GM18520 (cell line): ENCODE measurements around the gene LIMS1.
"Not testable (repeated sequence)": the region's sequence is repeated elsewhere in the genome, so short reads cannot be mapped to it uniquely, and the experiment has no call there.

Experiments
- ATAC-seq: cut with Tn5 transposase; IDR thresholded peaks from one replicate; pipeline ENCODE4 v1.9.1; 2021; ENCODE audit not compliant: unreplicated experiment

LIMS1 gene

DNA sequence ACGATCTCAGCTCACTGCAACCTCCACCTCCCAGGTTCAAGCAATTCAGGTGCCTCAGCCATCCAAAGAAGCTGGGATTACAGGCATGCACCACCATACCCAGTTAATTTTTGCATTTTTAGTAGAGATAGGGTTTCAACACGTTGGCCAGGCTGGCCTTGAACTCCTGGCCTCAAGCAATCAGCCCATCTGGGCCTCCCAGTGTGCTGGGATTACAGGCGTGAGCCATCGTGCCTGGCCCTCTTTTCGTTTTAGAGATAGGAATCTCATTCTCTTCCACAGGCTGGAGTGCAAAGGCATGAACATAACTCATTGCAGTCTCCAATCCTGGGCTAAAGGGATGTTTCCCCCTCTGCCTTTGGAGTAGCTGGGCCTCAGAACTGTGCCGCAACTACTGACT lies 182.7 kb downstream of the LIMS1 start:
- not testable (repeated sequence) for ATAC-seq

DNA sequence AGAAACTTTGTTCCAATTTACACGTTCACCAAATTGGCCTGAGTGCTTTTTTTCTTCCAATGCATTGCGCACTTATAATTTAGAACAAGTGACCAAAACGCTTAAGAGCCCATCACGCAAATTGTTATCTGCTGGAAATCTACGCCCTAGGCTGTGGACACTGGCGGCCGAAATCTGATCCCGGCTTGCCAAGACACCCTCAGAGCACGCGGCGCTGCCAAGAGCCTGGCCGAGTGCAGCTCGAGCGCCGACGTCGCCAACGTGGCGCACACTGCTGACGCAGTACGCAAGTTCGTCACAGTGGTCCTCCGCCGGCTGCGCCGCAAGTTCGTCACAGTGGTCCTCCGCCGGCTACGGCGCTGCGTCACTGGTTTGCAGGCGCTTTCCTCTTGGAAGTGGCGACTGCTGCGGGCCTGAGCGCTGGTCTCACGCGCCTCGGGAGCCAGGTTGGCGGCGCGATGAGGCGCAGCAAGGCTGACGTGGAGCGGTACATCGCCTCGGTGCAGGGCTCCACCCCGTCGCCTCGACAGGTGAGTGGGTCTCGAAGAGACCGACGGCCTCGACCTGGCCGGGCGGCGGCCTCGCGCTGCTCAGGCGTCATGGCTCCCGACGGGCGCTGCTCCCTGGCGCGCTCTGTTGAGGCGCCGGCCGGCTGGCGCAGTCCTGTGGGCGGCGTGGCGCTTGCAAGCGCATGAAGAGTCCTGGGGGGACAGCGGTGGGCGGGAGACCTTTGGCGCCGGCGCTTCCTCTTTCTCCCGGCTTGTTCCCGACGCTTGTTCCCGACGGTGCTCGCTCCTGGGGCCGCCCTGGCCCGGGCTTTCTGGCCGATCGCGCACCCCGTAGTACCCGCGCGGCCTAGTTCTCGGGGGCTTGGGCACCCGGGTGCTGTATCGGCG lies 185.1 kb downstream of the LIMS1 start, which contains the start of gene RANBP2:
Gene RANBP2 (plus strand): TSS at position 334 of the 896 bp plus-strand sequence. CDS start 125 bp downstream, at position 459.
- peak; percentile 99 for ATAC-seq

DNA sequence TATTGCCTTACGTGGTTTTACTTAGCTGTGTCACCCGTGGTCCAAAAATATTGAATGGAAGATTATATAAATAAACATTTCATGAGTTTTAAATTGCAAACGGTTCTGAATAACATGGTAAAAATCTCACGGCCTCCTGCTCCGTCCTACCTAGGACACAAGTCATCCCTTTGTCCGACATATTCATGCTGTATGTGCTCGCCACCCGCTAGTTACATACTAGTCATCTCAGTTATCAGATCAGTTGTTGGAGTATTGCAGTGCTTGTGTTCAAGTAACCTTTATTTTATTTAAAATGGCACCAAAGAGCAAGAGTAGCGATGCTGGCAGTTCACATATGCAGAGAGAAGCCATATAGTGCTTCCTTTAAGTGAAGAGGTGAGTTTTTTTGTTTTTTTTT lies 191.8 kb downstream of the LIMS1 start:
- not testable (repeated sequence) for ATAC-seq

DNA sequence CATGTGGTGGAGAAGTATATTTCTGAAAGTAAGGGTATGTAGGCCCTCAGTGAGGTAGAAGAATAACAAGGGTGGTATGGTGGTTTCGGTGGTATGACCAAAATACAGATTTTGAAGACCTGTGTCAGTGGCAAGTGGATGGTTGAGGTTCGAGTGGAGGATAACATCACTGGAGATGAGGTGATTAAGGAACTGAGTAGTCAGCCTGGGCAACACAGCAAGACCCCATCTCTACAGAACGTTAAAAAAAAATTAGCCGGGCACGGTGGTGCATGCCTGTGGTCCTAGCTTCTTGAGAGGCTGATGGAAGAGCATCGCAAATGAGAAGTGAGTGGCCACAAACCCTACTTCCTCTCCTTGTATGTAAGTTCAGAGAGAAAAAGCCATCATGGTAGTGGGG lies 200.4 kb downstream of the LIMS1 start:
- ATAC-seq, result not testable (repeated sequence)
